Fibroblast of pulmonary artery (primary cell): Measurements from ENCODE around the gene PRIMA1.

Experiments used
- DNase-seq: peaks from one replicate; pipeline ENCODE4 v3.0.0-alpha.2; 2010; ENCODE audit warnings: low read depth
- H3K4me3 ChIP-seq: replicated peaks from 2 replicates; pipeline ENCODE4 v1.5.1; 2011; ENCODE audit warnings: low read depth, mild to moderate bottlenecking, control low read depth, low read length, moderate library complexity
- TF ChIP-seq, protein P1 (sequence below): IDR thresholded peaks from 2 replicates; pipeline ENCODE4 v1.5.1; 2011; ENCODE audit warnings: mild to moderate bottlenecking, control low read depth, low read length, inconsistent platforms; ENCODE audit errors: missing control alignments

The PRIMA1 gene

DNA sequence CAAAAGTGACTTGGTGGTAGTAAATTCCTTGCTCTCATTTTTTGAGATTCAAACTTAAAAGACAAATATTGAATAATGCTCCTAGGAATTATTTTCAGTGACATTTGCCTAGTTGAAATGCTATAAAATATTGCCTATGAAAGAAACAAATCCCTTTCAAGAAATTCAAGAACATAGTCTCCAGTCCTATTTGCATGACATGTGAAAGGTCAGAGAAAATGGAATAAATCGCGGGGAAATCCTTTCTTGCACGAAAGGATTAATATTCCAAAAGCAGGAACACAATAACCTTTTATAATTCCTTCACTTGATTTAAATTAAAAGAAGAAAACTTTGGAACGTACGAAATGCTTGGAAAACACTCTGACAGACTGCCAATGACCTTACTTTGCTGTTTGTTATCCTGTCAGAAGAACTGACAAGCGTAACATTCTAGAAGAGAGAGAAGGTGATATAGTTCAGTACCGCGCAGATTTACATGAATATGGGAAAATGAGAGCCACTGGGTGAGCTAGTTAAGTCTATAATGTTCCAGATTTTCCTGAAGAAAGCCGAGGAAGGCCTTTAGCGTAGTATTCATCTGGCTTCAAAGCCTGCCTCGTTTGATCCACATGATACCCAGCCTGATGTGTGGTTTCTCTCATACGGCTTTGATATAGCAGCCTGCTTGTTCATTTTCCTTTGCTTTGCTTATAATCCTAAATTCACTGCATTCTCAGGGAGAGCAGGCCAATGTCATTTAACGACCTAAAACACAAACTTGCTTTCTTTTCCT, 103.0 kb downstream of the PRIMA1 start:
- TF ChIP-seq, protein P1, sequence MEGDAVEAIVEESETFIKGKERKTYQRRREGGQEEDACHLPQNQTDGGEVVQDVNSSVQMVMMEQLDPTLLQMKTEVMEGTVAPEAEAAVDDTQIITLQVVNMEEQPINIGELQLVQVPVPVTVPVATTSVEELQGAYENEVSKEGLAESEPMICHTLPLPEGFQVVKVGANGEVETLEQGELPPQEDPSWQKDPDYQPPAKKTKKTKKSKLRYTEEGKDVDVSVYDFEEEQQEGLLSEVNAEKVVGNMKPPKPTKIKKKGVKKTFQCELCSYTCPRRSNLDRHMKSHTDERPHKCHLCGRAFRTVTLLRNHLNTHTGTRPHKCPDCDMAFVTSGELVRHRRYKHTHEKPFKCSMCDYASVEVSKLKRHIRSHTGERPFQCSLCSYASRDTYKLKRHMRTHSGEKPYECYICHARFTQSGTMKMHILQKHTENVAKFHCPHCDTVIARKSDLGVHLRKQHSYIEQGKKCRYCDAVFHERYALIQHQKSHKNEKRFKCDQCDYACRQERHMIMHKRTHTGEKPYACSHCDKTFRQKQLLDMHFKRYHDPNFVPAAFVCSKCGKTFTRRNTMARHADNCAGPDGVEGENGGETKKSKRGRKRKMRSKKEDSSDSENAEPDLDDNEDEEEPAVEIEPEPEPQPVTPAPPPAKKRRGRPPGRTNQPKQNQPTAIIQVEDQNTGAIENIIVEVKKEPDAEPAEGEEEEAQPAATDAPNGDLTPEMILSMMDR = no peak
- H3K4me3 ChIP-seq = no peak overlapping the region
- no peak for DNase-seq

DNA sequence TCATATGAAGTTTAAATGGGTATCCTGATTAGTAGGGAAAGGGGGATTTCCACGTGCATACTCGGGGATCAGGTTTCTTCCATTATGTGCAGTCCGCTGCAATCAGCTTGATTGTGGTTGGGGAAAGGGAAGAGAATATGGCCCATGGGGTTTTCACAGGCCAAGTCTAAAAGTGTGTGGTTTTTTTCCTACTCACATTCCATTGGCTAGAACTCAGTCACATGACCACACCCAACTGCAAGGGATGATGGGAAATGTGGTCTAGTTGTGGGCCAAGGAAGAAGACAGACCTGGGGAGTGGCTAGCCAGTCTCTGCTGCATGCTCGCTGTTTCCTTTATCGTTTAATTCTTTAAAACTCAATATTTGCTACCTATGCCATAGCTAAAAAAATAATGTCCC, 105.1 kb downstream of the PRIMA1 start:
- TF ChIP-seq, protein P1 = no peak
- H3K4me3 ChIP-seq = no peak overlapping the region
- no peak for DNase-seq

DNA sequence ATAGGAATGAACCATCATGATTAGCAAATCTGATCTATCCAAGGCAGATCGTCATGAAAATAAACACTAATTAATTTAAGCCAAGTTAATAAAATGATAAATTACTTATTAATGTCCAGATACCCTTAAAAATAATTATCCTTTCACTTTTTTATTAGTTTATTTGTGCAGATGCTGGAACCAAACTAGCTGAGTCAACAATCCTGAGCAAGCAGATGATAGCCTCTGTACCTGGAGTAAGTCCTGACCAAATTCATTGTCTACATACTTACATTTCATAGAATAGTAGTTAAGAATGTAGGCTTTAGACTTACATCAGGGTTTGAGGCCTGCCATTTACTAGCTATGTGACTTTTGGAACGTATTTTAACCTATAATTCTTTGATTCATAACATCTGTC, 105.8 kb downstream of the PRIMA1 start:
- no peak overlapping the region for H3K4me3 ChIP-seq
- no peak for DNase-seq
- TF ChIP-seq, protein P1 = no peak

DNA sequence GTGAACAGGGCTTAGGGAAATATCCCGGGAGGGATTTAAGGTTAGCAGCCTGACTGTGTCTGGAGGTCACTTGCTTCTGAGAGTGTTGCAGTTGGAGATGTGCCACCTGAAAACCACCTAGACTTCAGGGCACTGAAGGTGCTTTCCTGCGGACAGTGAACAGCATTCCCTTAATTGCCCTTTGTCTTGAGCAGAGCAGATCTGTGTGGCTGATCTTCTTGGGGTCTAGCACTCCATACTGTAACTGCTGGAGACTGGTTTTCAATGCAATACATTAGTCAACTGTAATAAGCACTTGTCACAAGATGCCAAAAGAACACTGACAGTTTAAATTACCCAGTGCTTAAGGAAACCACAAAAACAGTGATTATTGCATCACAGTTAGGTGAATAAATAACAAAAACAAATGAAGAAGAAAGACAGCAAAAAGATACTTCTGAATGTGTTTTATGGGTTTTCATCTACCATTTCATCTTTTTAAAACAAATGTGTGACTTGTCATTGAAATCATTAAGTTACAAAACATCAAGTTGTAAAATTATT, 111.8 kb downstream of the PRIMA1 start:
- TF ChIP-seq, protein P1 = no peak
- H3K4me3 ChIP-seq = no peak overlapping the region
- no peak for DNase-seq

DNA sequence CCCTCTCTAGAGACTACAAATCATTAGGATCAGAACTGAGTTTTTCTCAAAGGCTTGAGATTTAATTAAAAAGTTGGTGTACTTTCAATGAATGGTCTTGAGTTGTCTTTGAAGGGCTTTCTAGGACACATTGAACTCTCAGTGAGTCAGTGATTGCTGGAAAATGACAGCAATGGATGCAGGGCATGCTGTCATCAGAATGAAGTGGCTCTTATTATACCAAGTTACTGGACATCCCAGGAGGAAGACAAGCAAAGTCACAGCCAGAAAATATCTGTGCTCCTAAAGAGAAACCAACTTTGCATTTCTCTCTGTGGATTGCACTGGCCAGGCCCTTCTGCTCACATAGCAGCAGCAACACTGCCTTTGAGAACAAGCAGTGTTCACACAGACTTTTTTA, 112.6 kb downstream of the PRIMA1 start:
- no peak for DNase-seq
- TF ChIP-seq, protein P1 = no peak
- no peak overlapping the region for H3K4me3 ChIP-seq

DNA sequence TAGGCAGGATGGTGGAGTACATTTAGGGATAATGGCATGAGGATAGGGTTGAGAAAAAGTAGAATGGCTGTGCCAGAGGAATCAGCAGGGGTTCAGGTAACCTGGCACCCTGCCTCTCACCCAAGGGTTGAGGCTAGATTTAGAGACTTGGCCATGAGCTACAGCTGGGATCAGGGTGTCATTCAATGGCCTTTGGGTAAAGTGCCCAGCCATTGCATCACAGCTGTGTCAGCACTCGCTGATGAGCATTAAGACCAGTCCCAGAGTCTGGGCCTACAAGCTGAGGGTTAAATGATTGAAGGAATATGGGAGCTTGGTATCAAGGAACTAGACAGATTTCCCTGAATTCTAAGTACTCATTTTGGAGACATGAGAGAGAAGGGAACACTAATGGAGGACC, 113.9 kb downstream of the PRIMA1 start:
- H3K4me3 ChIP-seq = no peak overlapping the region
- no peak for DNase-seq
- TF ChIP-seq, protein P1 = no peak

DNA sequence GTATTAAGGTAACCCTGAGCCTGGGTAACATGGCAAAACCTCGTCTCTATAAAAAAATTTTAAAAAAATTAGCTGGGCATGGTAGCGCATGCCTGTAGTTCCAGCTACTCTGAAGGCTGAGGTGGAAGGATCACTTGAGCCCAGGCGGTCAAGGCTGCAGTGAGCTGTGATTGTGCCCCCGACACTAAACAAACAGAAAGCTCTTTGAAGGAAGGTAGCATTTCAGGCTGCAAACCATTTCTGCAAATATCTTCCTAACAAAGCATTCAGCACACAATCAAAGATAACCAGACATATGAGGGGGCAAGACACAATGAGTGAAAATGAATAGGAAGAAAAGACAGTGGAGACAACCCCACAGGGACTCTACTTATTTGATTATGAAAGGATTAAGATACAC, 118.7 kb downstream of the PRIMA1 start:
- DNase-seq = no peak

More for the DNA sequence above, 118.7 kb downstream of the PRIMA1 start:
- H3K4me3 ChIP-seq = no peak overlapping the region
- TF ChIP-seq, protein P1 = no peak
